HL-60 (cell line): ENCODE results near the gene DRG1.

Experiments
- DNase-seq, 2 experiments: peaks; one replicate each; pipeline ENCODE4 v3.0.0-alpha.2; 2010 to 2020; ENCODE audit warnings: low read depth in 1 of 2, low spot score in 1 of 2
- H3K27ac ChIP-seq: fragments of 250-450 bp; sonication (Bioruptor Pico); replicated peaks from 2 replicates; pipeline ENCODE4 v1.5.1; 2020; ENCODE audit warnings: mild to moderate bottlenecking, moderate library complexity
- H3K27me3 ChIP-seq: fragments of 250-450 bp; sonication (Bioruptor Pico); 2 replicates; pipeline ENCODE4 v1.5.1; 2021; ENCODE audit warnings: mild to moderate bottlenecking, moderate library complexity; ENCODE audit not compliant: insufficient read depth, poor library complexity, severe bottlenecking
- H3K4me3 ChIP-seq: replicated peaks from 2 replicates; pipeline ENCODE4 v1.5.1; 2011; ENCODE audit warnings: mild to moderate bottlenecking, control low read depth, low read length; ENCODE audit not compliant: insufficient read depth
- CTCF ChIP-seq: IDR thresholded peaks from one replicate; pipeline ENCODE4 v1.5.1; 2011; ENCODE audit warnings: low read length, control low read depth, inconsistent platforms; ENCODE audit not compliant: insufficient read depth
- GABPA ChIP-seq: IDR thresholded peaks from 2 replicates; pipeline ENCODE4 v1.6.1; 2012; ENCODE audit warnings: low read depth
- POLR2AphosphoS5 ChIP-seq: IDR thresholded peaks from 2 replicates; pipeline ENCODE4 v1.6.1; 2012; ENCODE audit warnings: low read depth
- REST ChIP-seq: IDR thresholded peaks from 2 replicates; pipeline ENCODE4 v1.6.1; 2012; ENCODE audit warnings: low read depth; ENCODE audit not compliant: insufficient replicate concordance
- SPI1 ChIP-seq: IDR thresholded peaks from 2 replicates; pipeline ENCODE4 v1.6.1; 2012; ENCODE audit warnings: low read depth, mild to moderate bottlenecking, borderline replicate concordance

Gene DRG1

GRCh38 chr22:31436132-31436531 lies 36.7 kb downstream of the DRG1 start:
- Histone ChIP-seq H3K4me3 (no peak overlapping the region), H3K27ac (no peak overlapping the region), H3K27me3 (no peaks in the 10 kb centered on the region)
- TF ChIP-seq REST: no peak
- TF ChIP-seq CTCF: no peak
- no peak for TF ChIP-seq SPI1
- TF ChIP-seq GABPA: no peak
- TF ChIP-seq POLR2AphosphoS5: no peak
- no peak for DNase-seq

- no peak overlapping the region for H3K4me3 ChIP-seq
- no peaks in the 10 kb centered on the region for H3K27me3 ChIP-seq
- H3K27ac ChIP-seq: no peak overlapping the region
- no peak for DNase-seq
- TF ChIP-seq SPI1 (no peak), CTCF (no peak), POLR2AphosphoS5 (no peak), REST (no peak), GABPA (no peak)
Measured at GRCh38 chr22:31439808-31440207, 40.4 kb downstream of the DRG1 start.

GRCh38 chr22:31440681-31441080 lies 41.3 kb downstream of the DRG1 start:
- H3K27ac ChIP-seq: no peak overlapping the region
- H3K4me3 ChIP-seq: no peak overlapping the region
- H3K27me3 ChIP-seq: no peaks in the 10 kb centered on the region
- DNase-seq: no peak
- TF ChIP-seq POLR2AphosphoS5 (0 out of 2 replicates have a peak, but pooled peaks have one; percentile 33), CTCF (no peak), REST (no peak), GABPA (no peak)
